Mesothelial cell of epicardium (in vitro differentiated cells): ENCODE data around the gene SLC49A3. TPM values are rescaled to one million over a fixed set of nuclear protein-coding genes. Genes with fewer than 3 reads are reported as not detected.

Experiments used
- DNase-seq, 2 experiments: peaks; one replicate each; pipeline ENCODE4 v3.0.0; 2021; ENCODE audit warnings: low spot score in 2 of 2; ENCODE audit not compliant: unreplicated experiment in 2 of 2
- H3K27ac Mint-ChIP-seq: 2 replicates; pipeline ENCODE4 v1.8.0; 2021; ENCODE audit warnings: mixed read lengths
- H3K27me3 Mint-ChIP-seq: 2 replicates; pipeline ENCODE4 v1.8.0; 2021; ENCODE audit warnings: low read depth, mixed read lengths
- H3K36me3 Mint-ChIP-seq: 2 replicates; pipeline ENCODE4 v1.8.0; 2021; ENCODE audit warnings: mixed read lengths
- H3K4me1 Mint-ChIP-seq: 2 replicates; pipeline ENCODE4 v1.8.0; 2021; ENCODE audit warnings: mixed read lengths
- H3K4me3 Mint-ChIP-seq: 2 replicates; pipeline ENCODE4 v1.8.0; 2021; ENCODE audit warnings: mild to moderate bottlenecking, moderate library complexity, mixed read lengths
- H3K9me3 Mint-ChIP-seq: 2 replicates; pipeline ENCODE4 v1.8.0; 2021; ENCODE audit warnings: mixed read lengths
- total RNA-seq: library from RNA; stranded (reverse); gene quantifications from 3 replicates; pipeline ENCODE4 v1.2.1, GENCODE V29; 2021
- TF ChIP-seq, protein P1 (sequence below): fragments of 200-600 bp; sonication (generic); IDR thresholded peaks from one replicate; pipeline ENCODE4 v1.5.0; 2021; ENCODE audit warnings: antibody characterized with exemption; ENCODE audit not compliant: unreplicated experiment

SLC49A3 gene
- total RNA-seq, 1 donor from 2014 or later: 13.4 TPM

- peak in 1 of 2 experiments; percentile 21 for DNase-seq
- no peaks in the 10 kb centered on the region for H3K27me3 Mint-ChIP-seq
- H3K9me3 Mint-ChIP-seq: no peaks in the 10 kb centered on the region
- TF ChIP-seq, protein P1, sequence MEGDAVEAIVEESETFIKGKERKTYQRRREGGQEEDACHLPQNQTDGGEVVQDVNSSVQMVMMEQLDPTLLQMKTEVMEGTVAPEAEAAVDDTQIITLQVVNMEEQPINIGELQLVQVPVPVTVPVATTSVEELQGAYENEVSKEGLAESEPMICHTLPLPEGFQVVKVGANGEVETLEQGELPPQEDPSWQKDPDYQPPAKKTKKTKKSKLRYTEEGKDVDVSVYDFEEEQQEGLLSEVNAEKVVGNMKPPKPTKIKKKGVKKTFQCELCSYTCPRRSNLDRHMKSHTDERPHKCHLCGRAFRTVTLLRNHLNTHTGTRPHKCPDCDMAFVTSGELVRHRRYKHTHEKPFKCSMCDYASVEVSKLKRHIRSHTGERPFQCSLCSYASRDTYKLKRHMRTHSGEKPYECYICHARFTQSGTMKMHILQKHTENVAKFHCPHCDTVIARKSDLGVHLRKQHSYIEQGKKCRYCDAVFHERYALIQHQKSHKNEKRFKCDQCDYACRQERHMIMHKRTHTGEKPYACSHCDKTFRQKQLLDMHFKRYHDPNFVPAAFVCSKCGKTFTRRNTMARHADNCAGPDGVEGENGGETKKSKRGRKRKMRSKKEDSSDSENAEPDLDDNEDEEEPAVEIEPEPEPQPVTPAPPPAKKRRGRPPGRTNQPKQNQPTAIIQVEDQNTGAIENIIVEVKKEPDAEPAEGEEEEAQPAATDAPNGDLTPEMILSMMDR: no peak
- H3K36me3 Mint-ChIP-seq: no peaks in the 10 kb centered on the region
- peak overlapping the region; percentile 58 for H3K4me3 Mint-ChIP-seq
- H3K27ac Mint-ChIP-seq: no peak overlapping the region
- H3K4me1 Mint-ChIP-seq: peaks cover 4% of the 10 kb centered on the region
Measured at GRCh38 chr4:680928-681645, 7.9 kb downstream of the SLC49A3 start.

DNA sequence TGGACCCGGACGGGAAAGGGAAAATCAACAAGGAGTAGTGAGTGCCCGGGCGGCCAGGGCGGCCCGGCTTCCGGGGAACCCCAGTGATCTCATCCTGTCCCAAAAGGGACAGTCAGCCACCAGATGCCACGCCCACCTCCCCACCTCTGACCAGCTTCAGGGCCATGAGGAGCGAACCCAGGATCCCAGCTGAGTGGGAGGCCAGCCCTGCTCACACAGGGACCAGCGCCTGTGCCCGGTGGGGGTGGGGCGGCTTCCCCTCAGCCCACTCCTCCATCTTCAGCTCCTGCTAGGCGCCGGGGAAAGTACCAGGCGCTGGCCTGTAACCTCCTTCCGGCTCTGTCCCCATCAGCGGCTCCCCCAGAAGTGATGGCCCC lies 8.4 kb downstream of the SLC49A3 start:
- Mint-ChIP-seq H3K9me3 (no peaks in the 10 kb centered on the region), H3K4me3 (peak overlapping the region; percentile 58), H3K36me3 (no peaks in the 10 kb centered on the region), H3K27ac (no peak overlapping the region), H3K4me1 (peaks cover 8% of the 10 kb centered on the region), H3K27me3 (no peaks in the 10 kb centered on the region)
- DNase-seq: peak in 1 of 2 experiments; percentile 17
- TF ChIP-seq, protein P1: no peak

- no peak overlapping the region for H3K27ac Mint-ChIP-seq
- H3K4me3 Mint-ChIP-seq: peak overlapping the region; percentile 37
- TF ChIP-seq, protein P1: no peak
Measured at GRCh38 chr4:680091-680490, 8.9 kb downstream of the SLC49A3 start.

GRCh38 chr4:679629-680028 lies 9.3 kb downstream of the SLC49A3 start:
- H3K4me1 Mint-ChIP-seq: peaks cover 12% of the 10 kb centered on the region
- DNase-seq: no peak
- H3K36me3 Mint-ChIP-seq: no peaks in the 10 kb centered on the region
- no peaks in the 10 kb centered on the region for H3K9me3 Mint-ChIP-seq
- H3K4me3 Mint-ChIP-seq: peak overlapping the region; percentile 38
- no peak overlapping the region for H3K27ac Mint-ChIP-seq
- TF ChIP-seq, protein P1: no peak
- no peaks in the 10 kb centered on the region for H3K27me3 Mint-ChIP-seq

More at GRCh38 chr4:680091-680490, 8.9 kb downstream of the SLC49A3 start:
- Mint-ChIP-seq H3K27me3 (no peaks in the 10 kb centered on the region), H3K4me1 (peaks cover 12% of the 10 kb centered on the region), H3K9me3 (no peaks in the 10 kb centered on the region), H3K36me3 (no peaks in the 10 kb centered on the region)
- no peak for DNase-seq

DNA sequence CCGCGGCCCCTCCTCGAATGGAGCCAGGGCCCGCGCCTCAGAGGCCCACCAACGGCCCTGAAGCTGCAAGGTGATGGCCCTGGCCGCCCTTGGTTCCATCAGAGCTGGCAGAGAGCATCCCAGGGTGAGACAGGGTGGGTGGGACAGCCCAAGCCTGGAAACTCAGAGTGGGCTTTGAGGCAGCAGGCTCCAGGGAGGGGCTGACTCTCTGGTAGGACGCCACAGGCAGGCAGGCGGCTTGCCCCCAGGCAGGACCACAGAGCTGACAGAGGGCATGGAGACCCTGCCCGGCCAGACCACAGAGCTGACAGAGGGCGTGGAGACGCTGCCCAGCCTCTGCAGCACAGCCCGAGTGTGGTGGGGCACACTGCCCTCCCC lies 9.9 kb downstream of the SLC49A3 start:
- no peak for DNase-seq
- H3K27ac Mint-ChIP-seq: no peak overlapping the region
- no peaks in the 10 kb centered on the region for H3K36me3 Mint-ChIP-seq
- H3K4me3 Mint-ChIP-seq: no peak overlapping the region
- no peaks in the 10 kb centered on the region for H3K27me3 Mint-ChIP-seq
- TF ChIP-seq, protein P1: no peak
- H3K4me1 Mint-ChIP-seq: peaks cover 12% of the 10 kb centered on the region
- no peaks in the 10 kb centered on the region for H3K9me3 Mint-ChIP-seq
